Measurements from ENCODE around the gene ZNF414.
A peak's percentile ranks its signal among the peaks of the same experiment; 100 is the strongest.

ZNF414 gene

GRCh38 chr19:8526345-8527091, 12.6 kb upstream of the ZNF414 start:
- no peaks in the 10 kb centered on the region for H3K9me3 ChIP-seq
- H3K27ac ChIP-seq, result peak overlapping the region; percentile 83 to 86
- intact Hi-C loops (cut with DNase I; ENCODE audit: low total_unique reads), result no loop called here
- peak; percentile 87 to 93 for DNase-seq
- H3K4me1 ChIP-seq, result peaks cover 0 to 15% (median 6%) of the 10 kb centered on the region in 4 donors
- TF ChIP-seq, protein P1, sequence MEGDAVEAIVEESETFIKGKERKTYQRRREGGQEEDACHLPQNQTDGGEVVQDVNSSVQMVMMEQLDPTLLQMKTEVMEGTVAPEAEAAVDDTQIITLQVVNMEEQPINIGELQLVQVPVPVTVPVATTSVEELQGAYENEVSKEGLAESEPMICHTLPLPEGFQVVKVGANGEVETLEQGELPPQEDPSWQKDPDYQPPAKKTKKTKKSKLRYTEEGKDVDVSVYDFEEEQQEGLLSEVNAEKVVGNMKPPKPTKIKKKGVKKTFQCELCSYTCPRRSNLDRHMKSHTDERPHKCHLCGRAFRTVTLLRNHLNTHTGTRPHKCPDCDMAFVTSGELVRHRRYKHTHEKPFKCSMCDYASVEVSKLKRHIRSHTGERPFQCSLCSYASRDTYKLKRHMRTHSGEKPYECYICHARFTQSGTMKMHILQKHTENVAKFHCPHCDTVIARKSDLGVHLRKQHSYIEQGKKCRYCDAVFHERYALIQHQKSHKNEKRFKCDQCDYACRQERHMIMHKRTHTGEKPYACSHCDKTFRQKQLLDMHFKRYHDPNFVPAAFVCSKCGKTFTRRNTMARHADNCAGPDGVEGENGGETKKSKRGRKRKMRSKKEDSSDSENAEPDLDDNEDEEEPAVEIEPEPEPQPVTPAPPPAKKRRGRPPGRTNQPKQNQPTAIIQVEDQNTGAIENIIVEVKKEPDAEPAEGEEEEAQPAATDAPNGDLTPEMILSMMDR (IDR thresholded peaks at IDR 0.05), result no peak
- peak overlapping the region; percentile 71 to 95 for H3K4me3 ChIP-seq
- H3K36me3 ChIP-seq, result no peaks in the 10 kb centered on the region
- no peaks in the 10 kb centered on the region for H3K27me3 ChIP-seq

DNA sequence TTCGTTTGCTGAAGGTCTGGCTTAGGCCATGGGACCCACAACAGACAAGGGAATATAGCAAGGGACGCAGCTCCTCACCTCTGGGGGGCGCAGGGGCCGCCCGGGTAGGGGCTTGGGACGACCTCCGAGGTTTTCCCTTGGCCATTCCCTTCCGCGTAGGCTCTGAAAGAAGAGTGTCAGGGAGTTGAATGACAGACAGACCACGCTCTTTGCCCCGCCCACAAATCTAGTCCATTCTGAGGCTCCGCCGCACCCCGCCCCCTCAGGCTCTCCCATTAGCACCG, 11.4 kb upstream of the ZNF414 start:
- DNase-seq, result no peak
- H3K36me3 ChIP-seq, result no peaks in the 10 kb centered on the region
- TF ChIP-seq, protein P1 (IDR thresholded peaks at IDR 0.05), result peak in 1 of 2 experiments; percentile 21
- H3K27me3 ChIP-seq, result peaks cover 0 to 2% of the 10 kb centered on the region in 2 donors
- intact Hi-C loops (cut with DNase I; ENCODE audit: low total_unique reads), result no loop called here
- H3K4me3 ChIP-seq, result peak overlapping the region; percentile 71 to 95
- no peaks in the 10 kb centered on the region for H3K9me3 ChIP-seq
- peaks cover 0 to 15% (median 6%) of the 10 kb centered on the region in 4 donors for H3K4me1 ChIP-seq
- H3K27ac ChIP-seq, result peak overlapping the region; percentile 62 to 86

GRCh38 chr19:8519388-8519787, 5.4 kb upstream of the ZNF414 start:
- TF ChIP-seq, protein P1 (IDR thresholded peaks at IDR 0.05), result no peak
- H3K27ac ChIP-seq, result no peak overlapping the region

GRCh38 chr19:8518536-8518935, 4.6 kb upstream of the ZNF414 start:
- DNase-seq, result no peak
- no peaks in the 10 kb centered on the region for H3K9me3 ChIP-seq
- peaks cover 0 to 2% of the 10 kb centered on the region in 2 donors for H3K27me3 ChIP-seq
- no peak overlapping the region for H3K4me3 ChIP-seq
- no peak overlapping the region for H3K27ac ChIP-seq
- no peaks in the 10 kb centered on the region for H3K36me3 ChIP-seq
- peaks cover 0 to 8% (median 3%) of the 10 kb centered on the region in 4 donors for H3K4me1 ChIP-seq
- TF ChIP-seq, protein P1 (IDR thresholded peaks at IDR 0.05), result no peak
- intact Hi-C loops (cut with DNase I; ENCODE audit: low total_unique reads), result no loop called here

More at GRCh38 chr19:8519388-8519787, 5.4 kb upstream of the ZNF414 start:
- no peak overlapping the region for H3K4me3 ChIP-seq
- H3K36me3 ChIP-seq, result no peaks in the 10 kb centered on the region
- H3K4me1 ChIP-seq, result peaks cover 0 to 5% (median 3%) of the 10 kb centered on the region in 4 donors
- no peak for DNase-seq
- intact Hi-C loops (cut with DNase I; ENCODE audit: low total_unique reads), result no loop called here
- H3K27me3 ChIP-seq, result peaks cover 0 to 2% of the 10 kb centered on the region in 2 donors
- H3K9me3 ChIP-seq, result no peaks in the 10 kb centered on the region

- H3K4me3 ChIP-seq, result no peak overlapping the region
- intact Hi-C loops (cut with DNase I; ENCODE audit: low total_unique reads), result no loop called here
These were observed 3.8 kb upstream of the ZNF414 start for GRCh38 chr19:8517551-8518442.

More at GRCh38 chr19:8517551-8518442, 3.8 kb upstream of the ZNF414 start:
- Histone ChIP-seq H3K4me1 (peaks cover 0 to 15% (median 10%) of the 10 kb centered on the region in 4 donors), H3K9me3 (no peaks in the 10 kb centered on the region), H3K36me3 (no peaks in the 10 kb centered on the region), H3K27ac (no peak overlapping the region), H3K27me3 (peaks cover 0 to 2% of the 10 kb centered on the region in 2 donors)
- TF ChIP-seq, protein P1 (IDR thresholded peaks at IDR 0.05), result no peak
- DNase-seq, result no peak

Measured in tibial artery (tissue), 4 donors.